CD4-positive, alpha-beta T cell treated with Interleukin-1 beta for 1 hour (primary cell): ENCODE results near the gene LRRC19.
A peak's percentile ranks its signal among the peaks of the same experiment; 100 is the strongest.

ENCODE experiments used
- DNase-seq, 2 donors: peaks; one replicate each; pipeline ENCODE4 v3.0.0-alpha.2; 2020 to 2022

LRRC19 gene

GRCh38 chr9:26955921-26956859 lies 49.3 kb downstream of the LRRC19 start, which contains the start of gene IFT74:
Gene IFT74 (plus strand): TSS chr9:26956412. CDS start chr9:26961968, 5,556 bp downstream.
- DNase-seq: peak; percentile 94 to 95

DNA sequence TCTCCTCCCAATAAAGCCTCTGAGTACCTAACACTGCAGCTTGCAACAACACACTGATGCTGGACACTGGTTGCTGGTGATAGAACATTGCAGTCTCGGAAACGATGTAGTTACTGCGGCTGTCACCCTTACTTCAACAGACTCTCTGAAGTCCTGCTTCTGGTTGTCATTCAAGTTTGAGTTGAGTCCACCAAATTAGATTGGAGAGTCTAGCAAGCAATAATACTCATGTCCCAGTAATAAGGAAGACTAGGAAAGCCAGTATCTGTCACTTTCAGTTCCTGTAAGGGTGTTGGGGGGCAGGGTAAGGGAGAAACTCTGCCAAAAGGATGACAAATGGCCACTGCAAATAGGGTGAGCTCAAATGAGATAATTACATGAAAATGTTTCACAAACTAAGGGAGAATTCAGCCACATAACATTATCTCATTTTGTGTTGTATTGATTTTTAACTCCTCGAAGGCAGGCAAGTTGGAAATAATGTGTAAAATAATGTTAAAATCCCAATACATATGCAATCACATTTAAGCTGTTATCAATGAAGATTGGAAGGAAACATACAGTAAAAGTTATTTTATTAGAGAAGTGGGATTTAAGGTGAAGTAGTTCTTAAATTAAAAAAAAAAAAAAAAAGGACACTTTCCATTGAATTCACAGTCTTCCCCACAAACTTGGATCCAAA lies 50.1 kb downstream of the LRRC19 start:
- DNase-seq: peak; percentile 5 to 8

- peak in 1 of 2 donors; percentile 30 for DNase-seq
Observed at GRCh38 chr9:26954050-26954508, 51.4 kb downstream of the LRRC19 start.

- DNase-seq: no peak
Observed at GRCh38 chr9:26951794-26952193, 53.7 kb downstream of the LRRC19 start.

GRCh38 chr9:26950521-26950920 lies 55.0 kb downstream of the LRRC19 start:
- no peak for DNase-seq

- no peak for DNase-seq
Observed at GRCh38 chr9:26949637-26950069, 55.8 kb downstream of the LRRC19 start.

- DNase-seq: no peak
Observed at GRCh38 chr9:26947736-26948135, 57.7 kb downstream of the LRRC19 start.

- peak; percentile 85 to 86 for DNase-seq
Observed at GRCh38 chr9:26946753-26947727, 58.4 kb downstream of the LRRC19 start, which contains the start of gene PLAA. Gene PLAA (minus strand): TSS chr9:26947242. CDS start chr9:26947045, 197 bp downstream.

GRCh38 chr9:26945591-26945990 lies 59.9 kb downstream of the LRRC19 start:
- DNase-seq: no peak
